HEK293 (cell line): ENCODE data around the gene STUB1.

Experiments used
- CTCF ChIA-PET: fragments of 350-600 bp; formaldehyde crosslinking; extraction: SDS; loops from one replicate; lab custom pipeline; 2021; ENCODE audit warnings: antibody characterized with exemption; lab: Yijun Ruan, JAX
- POLR2A ChIA-PET: fragments of 300-600 bp; formaldehyde crosslinking; extraction: SDS; loops from one replicate; lab custom pipeline; 2020; ENCODE audit warnings: antibody characterized with exemption, inconsistent platforms; lab: Yijun Ruan, JAX
- H3K27ac ChIP-seq: fragments of 200-500 bp; sonication (Bioruptor generic); 2 replicates; pipeline ENCODE4 v1.5.1; 2014; ENCODE audit warnings: low read depth, low read length, control low read depth, inconsistent platforms; ENCODE audit errors: extremely low read depth
- H3K36me3 ChIP-seq, 2 experiments: fragments of 200-500 bp in 1 of 2; sonication (Bioruptor generic) in 1 of 2; 1 replicate in 1 of 2; 2 replicates in 1 of 2; pipeline ENCODE4 v1.5.1; 2014 to 2017; ENCODE audit warnings: inconsistent platforms in 2 of 2, low read length in 2 of 2; ENCODE audit not compliant: control insufficient read depth in 2 of 2, insufficient read depth in 1 of 2
- H3K4me1 ChIP-seq: fragments of 200-500 bp; sonication (Bioruptor generic); 2 replicates; pipeline ENCODE4 v1.5.1; 2014; ENCODE audit warnings: mild to moderate bottlenecking, low read length, inconsistent platforms; ENCODE audit not compliant: control insufficient read depth, insufficient read depth
- H3K4me3 ChIP-seq: 2 replicates; pipeline ENCODE4 v1.5.1; 2011; ENCODE audit warnings: low read depth, mild to moderate bottlenecking, control low read depth, low read length, moderate library complexity
- H3K9me3 ChIP-seq: fragments of 200-500 bp; sonication (Bioruptor generic); 2 replicates; pipeline ENCODE4 v1.5.1; 2014; ENCODE audit warnings: low read depth, low read length, inconsistent platforms; ENCODE audit not compliant: control insufficient read depth, insufficient read depth
- BCL11B ChIP-seq: fragments of 450-650 bp; formaldehyde crosslinking; IDR thresholded peaks from 2 replicates; pipeline ENCODE4 v1.5.1; 2016; ENCODE audit warnings: low read depth, missing biosample characterization, missing genetic modification characterization
- BCL6B ChIP-seq: fragments of 450-650 bp; formaldehyde crosslinking; IDR thresholded peaks from 2 replicates; pipeline ENCODE4 v1.5.1; 2017; ENCODE audit warnings: missing biosample characterization, missing genetic modification characterization
- CTCF ChIP-seq: fragments of 450-650 bp; formaldehyde crosslinking; IDR thresholded peaks from 2 replicates; pipeline ENCODE4 v1.5.1; 2016; ENCODE audit warnings: missing biosample characterization, missing genetic modification characterization
- KLF1 ChIP-seq: fragments of 450-650 bp; formaldehyde crosslinking; IDR thresholded peaks from 2 replicates; pipeline ENCODE4 v1.5.1; 2016; ENCODE audit warnings: missing biosample characterization, missing genetic modification characterization
- KLF17 ChIP-seq: fragments of 450-650 bp; formaldehyde crosslinking; IDR thresholded peaks from 2 replicates; pipeline ENCODE4 v1.5.1; 2016; ENCODE audit warnings: missing biosample characterization, missing genetic modification characterization
- PATZ1 ChIP-seq: fragments of 450-650 bp; formaldehyde crosslinking; IDR thresholded peaks from 2 replicates; pipeline ENCODE4 v1.5.1; 2016; ENCODE audit warnings: missing biosample characterization, missing genetic modification characterization
- SP2 ChIP-seq: fragments of 450-650 bp; formaldehyde crosslinking; IDR thresholded peaks from 2 replicates; pipeline ENCODE4 v1.5.1; 2016; ENCODE audit warnings: missing biosample characterization, missing genetic modification characterization
- TRIM28 ChIP-seq: IDR thresholded peaks from 2 replicates; pipeline ENCODE4 v1.6.1; 2011; ENCODE audit warnings: low read length, control low read depth, borderline replicate concordance
- ZBTB11 ChIP-seq: fragments of 450-650 bp; formaldehyde crosslinking; conservative IDR thresholded peaks from 2 replicates; pipeline ENCODE4 v1.5.1; 2016; ENCODE audit warnings: low read depth, missing biosample characterization, missing genetic modification characterization
- ZBTB20 ChIP-seq: fragments of 450-650 bp; formaldehyde crosslinking; IDR thresholded peaks from 2 replicates; pipeline ENCODE4 v1.5.1; 2016; ENCODE audit warnings: missing biosample characterization, missing genetic modification characterization
- ZBTB26 ChIP-seq: fragments of 450-650 bp; formaldehyde crosslinking; optimal IDR thresholded peaks from 2 replicates; pipeline ENCODE3; 2016; ENCODE audit warnings: missing biosample characterization, mild to moderate bottlenecking, missing genetic modification characterization
- ZEB2 ChIP-seq: fragments of 450-650 bp; formaldehyde crosslinking; IDR thresholded peaks from 2 replicates; pipeline ENCODE4 v1.5.1; 2016; ENCODE audit warnings: missing biosample characterization, missing genetic modification characterization
- ZFP69B ChIP-seq: fragments of 450-650 bp; formaldehyde crosslinking; IDR thresholded peaks from 2 replicates; pipeline ENCODE4 v1.5.1; 2016; ENCODE audit warnings: missing biosample characterization, missing genetic modification characterization
- ZIC2 ChIP-seq: fragments of 450-650 bp; formaldehyde crosslinking; IDR thresholded peaks from 2 replicates; pipeline ENCODE4 v1.5.1; 2016; ENCODE audit warnings: missing biosample characterization, missing genetic modification characterization
- ZNF140 ChIP-seq: fragments of 450-650 bp; formaldehyde crosslinking; IDR thresholded peaks from 2 replicates; pipeline ENCODE4 v1.5.1; 2016; ENCODE audit warnings: missing biosample characterization, missing genetic modification characterization
- ZNF157 ChIP-seq: fragments of 450-650 bp; formaldehyde crosslinking; IDR thresholded peaks from 2 replicates; pipeline ENCODE4 v1.5.1; 2016; ENCODE audit warnings: missing biosample characterization, missing genetic modification characterization
- ZNF221 ChIP-seq: fragments of 450-650 bp; formaldehyde crosslinking; IDR thresholded peaks from 2 replicates; pipeline ENCODE4 v1.5.1; 2017; ENCODE audit warnings: missing biosample characterization, missing genetic modification characterization, borderline replicate concordance
- ZNF223 ChIP-seq: fragments of 450-650 bp; formaldehyde crosslinking; IDR thresholded peaks from 2 replicates; pipeline ENCODE4 v1.5.1; 2016; ENCODE audit warnings: missing biosample characterization, missing genetic modification characterization
- ZNF24 ChIP-seq: fragments of 450-650 bp; formaldehyde crosslinking; IDR thresholded peaks from 2 replicates; pipeline ENCODE4 v1.5.1; 2016; ENCODE audit warnings: missing biosample characterization, missing genetic modification characterization
- ZNF510 ChIP-seq: fragments of 450-650 bp; formaldehyde crosslinking; IDR thresholded peaks from 2 replicates; pipeline ENCODE4 v1.5.1; 2018; ENCODE audit warnings: mild to moderate bottlenecking, missing genetic modification characterization, missing biosample characterization; ENCODE audit not compliant: insufficient replicate concordance
- ZNF558 ChIP-seq: fragments of 450-650 bp; formaldehyde crosslinking; IDR thresholded peaks from 2 replicates; pipeline ENCODE4 v1.5.1; 2016; ENCODE audit warnings: missing biosample characterization, missing genetic modification characterization
- ZNF561 ChIP-seq: fragments of 450-650 bp; IDR thresholded peaks from 2 replicates; pipeline ENCODE4 v1.5.1; 2018; ENCODE audit warnings: missing biosample characterization, missing genetic modification characterization, borderline replicate concordance
- ZNF624 ChIP-seq: fragments of 450-650 bp; formaldehyde crosslinking; IDR thresholded peaks from 2 replicates; pipeline ENCODE4 v1.5.1; 2017; ENCODE audit warnings: missing biosample characterization, missing genetic modification characterization
- ZNF654 ChIP-seq: fragments of 450-650 bp; formaldehyde crosslinking; IDR thresholded peaks from 2 replicates; pipeline ENCODE4 v1.5.1; 2016; ENCODE audit warnings: low read depth, missing biosample characterization, missing genetic modification characterization
- ZNF670 ChIP-seq: fragments of 450-650 bp; formaldehyde crosslinking; IDR thresholded peaks from 2 replicates; pipeline ENCODE4 v1.5.1; 2016; ENCODE audit warnings: missing biosample characterization, missing genetic modification characterization, low read depth
- ZNF768 ChIP-seq: fragments of 450-650 bp; formaldehyde crosslinking; IDR thresholded peaks from 2 replicates; pipeline ENCODE4 v1.5.1; 2018; ENCODE audit warnings: missing biosample characterization, mild to moderate bottlenecking, missing genetic modification characterization

STUB1 gene

GRCh38 chr16:711548-712320 lies 31.5 kb downstream of the STUB1 start:
- POLR2A ChIA-PET, result interaction anchor here (0.6 to 2.5 kb wide), 8 partner anchors 9 to 345 kb away, joined by 3 to 12 read pairs (median 3); partner anchors contain the start of genes ANTKMT, CHTF18, CIAO3 and RPUSD1
- H3K36me3 ChIP-seq, result peaks cover 0 to 3% of the 10 kb centered on the region in 2 experiments; a peak in 1 of 3 replicates
- CTCF ChIA-PET, result interaction anchor here (0.6 to 5.7 kb wide), 37 partner anchors 8 to 647 kb away, joined by 3 to 119 read pairs (median 5); partner anchors contain the start of genes ANTKMT, CCDC78, CHTF18 and CIAO3
- no peak overlapping the region for H3K27ac ChIP-seq
- no peaks in the 10 kb centered on the region for H3K9me3 ChIP-seq
- no peak overlapping the region for H3K4me3 ChIP-seq
- H3K4me1 ChIP-seq, result peaks cover 11% of the 10 kb centered on the region
- TF ChIP-seq ZNF624 (no peak), ZFP69B (tag by site-specific recombination) (0 out of 2 replicates have a peak, but pooled peaks have one; percentile 25), KLF1 (tag by site-specific recombination) (peak; percentile 42; the same call in 1 of the 2 replicates), ZNF558 (no peak), PATZ1 (tag by site-specific recombination) (peak; percentile 62), ZNF510 (tag by site-specific recombination) (no peak), CTCF (tag by site-specific recombination) (peak; percentile 91), ZNF221 (tag by site-specific recombination) (no peak), ZBTB26 (tag by site-specific recombination) (peak; percentile 15), ZNF24 (no peak), ZNF157 (no peak), ZNF561 (tag by site-specific recombination) (peak; percentile 30; the same call in 1 of the 2 replicates), ZNF223 (tag by site-specific recombination) (no peak), ZIC2 (tag by site-specific recombination) (no peak), ZBTB20 (tag by site-specific recombination) (peak; percentile 38; the same call in 1 of the 2 replicates), BCL6B (no peak), ZNF654 (tag by site-specific recombination) (peak; percentile 73), ZNF140 (tag by site-specific recombination) (no peak), ZNF670 (tag by site-specific recombination) (no peak), SP2 (0 out of 2 replicates have a peak, but pooled peaks have one; percentile 5), ZNF768 (tag by site-specific recombination) (peak; percentile 10; the same call in 1 of the 2 replicates), BCL11B (tag by site-specific recombination) (peak; percentile 35; the same call in 1 of the 2 replicates), TRIM28 (no peak), ZEB2 (tag by site-specific recombination) (no peak), KLF17 (tag by site-specific recombination) (peak; percentile 45; the same call in 1 of the 2 replicates), ZBTB11 (tag by site-specific recombination) (no peak)
